Lower leg skin (tissue), 4 donors: ENCODE data around the gene FOXP1. TPM values are rescaled to one million over a fixed set of nuclear protein-coding genes. Genes with fewer than 3 reads are reported as not detected.

Experiments
- DNase-seq, 2 donors: peaks; one replicate each; pipeline ENCODE4 v3.0.0-alpha.2; 2019; ENCODE audit warnings: low spot score in 2 of 2
- H3K4me3 ChIP-seq: fragments of 200-600 bp; sonication (generic); 2 replicates; pipeline ENCODE4 v1.5.1; 2017; ENCODE audit warnings: mild to moderate bottlenecking, low read depth; ENCODE audit not compliant: poor library complexity, severe bottlenecking
- POLR2A ChIP-seq, 2 donors: fragments of 450-650 bp; IDR thresholded peaks; one replicate each; pipeline ENCODE4 v1.6.1; 2016 to 2017; ENCODE audit warnings: antibody characterized with exemption in 2 of 2, mild to moderate bottlenecking in 1 of 2, moderate library complexity in 1 of 2
- WGBS, 2 donors: methylation state at CpG; one replicate each; pipeline ENCODE4 v1.1.5; 2018; 5-methylcytosine and 5-hydroxymethylcytosine counted together
- intact Hi-C: fragments of 100-400 bp; cut with DNase I; formaldehyde crosslinking; loops from one replicate; pipeline ENCODE4 v1.15.0; 2023; ENCODE audit warnings: low total_unique reads
- total RNA-seq, 4 donors: library from RNA; depleted of rRNA; stranded (reverse); fragments of >200 nt; gene quantifications; one replicate each; pipeline ENCODE4 v1.1.0, GENCODE V29; 2016
- TF ChIP-seq, protein P1 (sequence below), 3 donors: fragments of 450-650 bp; IDR thresholded peaks; one replicate each; pipeline ENCODE4 v1.5.1; 2016; ENCODE audit warnings: antibody characterized with exemption in 3 of 3, mild to moderate bottlenecking in 3 of 3, moderate library complexity in 2 of 3

The FOXP1 gene
- total RNA-seq, 4 donors from 2014 or later = 46.6 to 66.6 (median 55.2) TPM

DNA sequence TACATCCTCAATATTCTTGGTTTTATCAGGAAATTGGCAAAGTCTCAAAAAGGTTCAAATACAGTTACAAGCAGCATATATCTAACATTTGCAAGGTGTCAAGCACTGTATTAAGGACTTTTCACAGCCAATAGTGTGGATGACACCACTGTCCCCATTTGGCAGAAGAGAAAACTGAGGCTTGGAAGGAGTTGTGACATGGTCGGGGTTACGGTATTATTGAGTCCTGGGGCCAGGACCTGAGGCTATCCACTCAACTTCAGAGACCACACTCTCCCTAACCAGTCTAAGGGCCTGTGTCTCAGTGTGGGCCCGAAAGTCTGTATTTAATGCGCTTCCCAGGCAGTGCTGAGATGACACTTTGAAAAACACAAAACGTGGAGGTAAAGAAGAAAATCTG is 99.1 kb downstream of the FOXP1 start:
- intact Hi-C loops = no loop called here
- TF ChIP-seq POLR2A (IDR thresholded peaks at IDR 0.05) = no peak
- TF ChIP-seq, protein P1, sequence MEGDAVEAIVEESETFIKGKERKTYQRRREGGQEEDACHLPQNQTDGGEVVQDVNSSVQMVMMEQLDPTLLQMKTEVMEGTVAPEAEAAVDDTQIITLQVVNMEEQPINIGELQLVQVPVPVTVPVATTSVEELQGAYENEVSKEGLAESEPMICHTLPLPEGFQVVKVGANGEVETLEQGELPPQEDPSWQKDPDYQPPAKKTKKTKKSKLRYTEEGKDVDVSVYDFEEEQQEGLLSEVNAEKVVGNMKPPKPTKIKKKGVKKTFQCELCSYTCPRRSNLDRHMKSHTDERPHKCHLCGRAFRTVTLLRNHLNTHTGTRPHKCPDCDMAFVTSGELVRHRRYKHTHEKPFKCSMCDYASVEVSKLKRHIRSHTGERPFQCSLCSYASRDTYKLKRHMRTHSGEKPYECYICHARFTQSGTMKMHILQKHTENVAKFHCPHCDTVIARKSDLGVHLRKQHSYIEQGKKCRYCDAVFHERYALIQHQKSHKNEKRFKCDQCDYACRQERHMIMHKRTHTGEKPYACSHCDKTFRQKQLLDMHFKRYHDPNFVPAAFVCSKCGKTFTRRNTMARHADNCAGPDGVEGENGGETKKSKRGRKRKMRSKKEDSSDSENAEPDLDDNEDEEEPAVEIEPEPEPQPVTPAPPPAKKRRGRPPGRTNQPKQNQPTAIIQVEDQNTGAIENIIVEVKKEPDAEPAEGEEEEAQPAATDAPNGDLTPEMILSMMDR (IDR thresholded peaks at IDR 0.05) = no peak

DNA sequence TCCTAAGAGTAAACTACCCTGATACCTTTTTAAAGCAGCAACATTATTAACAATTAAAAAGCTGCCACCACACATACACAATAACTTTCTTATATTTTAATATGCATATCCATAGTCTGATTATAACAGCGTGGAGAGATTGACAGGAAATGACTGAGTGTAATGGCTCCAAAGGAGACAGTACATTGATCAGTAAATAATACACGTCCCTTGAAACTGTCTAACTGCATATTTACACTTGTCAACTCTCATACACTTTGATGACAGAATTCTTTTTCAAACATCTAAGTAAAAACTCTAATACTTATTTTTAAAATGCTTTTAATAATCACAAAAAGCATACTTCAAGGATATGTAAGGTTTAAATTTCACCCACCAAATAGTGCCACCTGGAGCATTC is 99.5 kb downstream of the FOXP1 start:
- no peak for DNase-seq
- 93 to 94% methylated on average over 2 of the region's 2 CpGs for WGBS, 2 donors
- H3K4me3 ChIP-seq = no peak overlapping the region
- TF ChIP-seq, protein P1 (IDR thresholded peaks at IDR 0.05) = no peak
- TF ChIP-seq POLR2A (IDR thresholded peaks at IDR 0.05) = no peak
- intact Hi-C loops = no loop called here

More for the DNA sequence above, 99.1 kb downstream of the FOXP1 start:
- DNase-seq = no peak
- H3K4me3 ChIP-seq = no peak overlapping the region
- WGBS, 2 donors = 88 to 98% methylated on average over 5 of the region's 5 CpGs

DNA sequence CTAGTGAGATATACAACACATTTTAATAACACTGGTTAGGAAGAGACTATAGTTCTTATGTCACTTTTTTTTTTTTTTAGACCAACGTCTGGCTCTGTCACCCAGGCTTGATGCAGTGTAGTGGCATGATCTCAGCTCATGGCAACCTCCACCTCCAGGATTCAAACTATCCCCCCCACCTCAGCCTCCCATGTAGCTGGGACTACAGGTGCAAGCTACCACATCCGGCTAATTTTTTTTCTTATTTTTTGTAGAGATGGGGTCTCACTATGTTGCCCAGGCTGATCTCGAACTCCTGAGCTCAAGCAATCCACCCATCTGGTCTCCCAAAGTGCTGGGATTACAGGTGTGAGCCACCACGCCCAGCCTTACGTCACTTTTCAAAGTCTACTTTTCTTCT is 100.8 kb downstream of the FOXP1 start:
- no peak for DNase-seq
- intact Hi-C loops = no loop called here
- TF ChIP-seq, protein P1 (IDR thresholded peaks at IDR 0.05) = no peak
- TF ChIP-seq POLR2A (IDR thresholded peaks at IDR 0.05) = no peak
- 89 to 94% methylated on average over 5 of the region's 5 CpGs for WGBS, 2 donors
- H3K4me3 ChIP-seq = no peak overlapping the region

DNA sequence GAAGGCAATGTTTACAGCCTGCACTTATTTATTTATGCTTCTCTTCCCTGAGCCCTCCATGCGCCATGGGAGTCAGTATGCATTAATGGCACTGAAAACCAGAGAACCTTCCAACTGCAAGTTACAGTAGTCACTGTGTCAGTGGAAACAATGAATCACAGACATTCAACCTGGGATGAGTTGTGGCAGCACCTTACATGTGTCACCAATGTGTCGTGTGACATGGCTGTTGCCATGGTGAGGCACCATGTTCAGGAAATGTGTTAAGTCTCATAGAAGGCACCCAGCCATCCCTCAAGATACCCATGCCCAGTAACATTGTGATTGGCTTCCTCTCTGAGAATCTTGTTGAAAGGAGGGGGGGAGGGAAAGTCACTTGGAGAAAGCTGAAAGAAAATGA is 105.0 kb downstream of the FOXP1 start:
- no peak for TF ChIP-seq POLR2A (IDR thresholded peaks at IDR 0.05)
- TF ChIP-seq, protein P1 (IDR thresholded peaks at IDR 0.05) = no peak
- 28 to 51% methylated on average over 2 of the region's 2 CpGs for WGBS, 2 donors
- H3K4me3 ChIP-seq = no peak overlapping the region
- intact Hi-C loops = no loop called here
- no peak for DNase-seq

DNA sequence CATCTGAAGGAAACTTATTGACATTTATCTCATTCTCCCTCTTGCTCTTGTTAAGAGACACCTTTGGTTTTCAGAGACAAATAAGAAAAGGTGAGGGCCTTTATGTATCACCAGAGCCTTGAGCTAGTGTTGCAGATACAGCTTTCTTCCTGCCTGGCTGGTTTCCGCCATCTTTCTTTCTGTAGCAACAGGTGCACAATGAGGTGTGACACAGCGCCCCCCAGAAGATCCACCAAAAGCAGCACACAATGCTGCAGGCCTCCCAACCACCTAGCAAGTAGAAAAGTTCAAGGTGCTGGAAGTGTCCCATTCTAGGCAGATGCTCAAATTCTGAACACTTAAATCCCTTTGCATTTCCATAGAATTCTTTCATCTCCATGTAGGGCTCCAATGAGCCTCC is 106.6 kb downstream of the FOXP1 start:
- intact Hi-C loops = no loop called here
- H3K4me3 ChIP-seq = no peak overlapping the region
- 93 to 100% methylated on average over 2 of the region's 2 CpGs for WGBS, 2 donors

DNA sequence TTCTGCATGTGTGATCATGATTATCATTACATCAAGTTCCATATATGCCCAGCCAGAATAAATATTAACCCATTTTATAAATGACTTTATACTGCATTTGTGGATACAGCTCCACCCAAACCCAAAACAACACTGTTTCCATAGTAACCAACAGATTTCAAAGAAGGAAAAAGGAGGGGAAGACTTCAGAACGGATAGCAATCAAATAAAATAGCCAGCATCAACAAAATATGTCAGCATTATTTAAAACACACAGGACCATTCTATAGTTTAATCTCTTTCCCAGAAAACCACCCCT is 114.4 kb downstream of the FOXP1 start:
- TF ChIP-seq, protein P1 (IDR thresholded peaks at IDR 0.05) = no peak
- TF ChIP-seq POLR2A (IDR thresholded peaks at IDR 0.05) = no peak
- intact Hi-C loops = no loop called here
- H3K4me3 ChIP-seq = no peak overlapping the region
- 2 to 10% methylated on average over 1 of the region's 1 CpG for WGBS, 2 donors
- no peak for DNase-seq

More for the DNA sequence above, 106.6 kb downstream of the FOXP1 start:
- DNase-seq = no peak
- TF ChIP-seq, protein P1 (IDR thresholded peaks at IDR 0.05) = no peak
- TF ChIP-seq POLR2A (IDR thresholded peaks at IDR 0.05) = no peak
